Activated B cell treated with CpG ODN at 0.5 μM for 24 hours (primary cell): Measurements from ENCODE around the gene SEMA3A. TPM values are rescaled to one million over a fixed set of nuclear protein-coding genes. Genes with fewer than 3 reads are reported as not detected.

Source experiments
- ATAC-seq: fragments of 200-7000 bp; cut with Tn5 transposase; one replicate; pipeline ENCODE4 v1.10.0; 2021; ENCODE audit warnings: low read depth, mild to moderate bottlenecking, moderate library complexity
- CTCF ChIA-PET: fragments of 350-600 bp; sonication (Branson Sonifier 250); formaldehyde crosslinking; loops from one replicate; lab custom pipeline; 2021; ENCODE audit warnings: antibody characterized with exemption; lab: Charles Lee
- POLR2A ChIA-PET: fragments of 350-600 bp; sonication (Branson Sonifier 250); formaldehyde crosslinking; loops from one replicate; lab custom pipeline; 2021; ENCODE audit warnings: antibody characterized with exemption; lab: Charles Lee
- DNase-seq: peaks from one replicate; pipeline ENCODE4 v3.0.0; 2022
- H3K27ac Mint-ChIP-seq: one replicate; pipeline ENCODE4 v1.8.0; 2020; ENCODE audit warnings: mixed read lengths
- H3K27me3 Mint-ChIP-seq: one replicate; pipeline ENCODE4 v1.8.0; 2021; ENCODE audit warnings: mixed read lengths
- H3K36me3 Mint-ChIP-seq: one replicate; pipeline ENCODE4 v1.8.0; 2021; ENCODE audit warnings: low read depth, mixed read lengths
- H3K4me1 Mint-ChIP-seq: one replicate; pipeline ENCODE4 v1.8.0; 2021; ENCODE audit warnings: mixed read lengths
- H3K4me3 Mint-ChIP-seq: one replicate; pipeline ENCODE4 v1.8.0; 2020; ENCODE audit warnings: mild to moderate bottlenecking, mixed read lengths
- H3K9me3 Mint-ChIP-seq: one replicate; pipeline ENCODE4 v1.8.0; 2020; ENCODE audit warnings: mixed read lengths
- CTCF ChIP-seq: fragments of 200-600 bp; IDR thresholded peaks from one replicate; pipeline ENCODE4 v1.8.0; 2022; ENCODE audit warnings: antibody characterized with exemption, mild to moderate bottlenecking
- intact Hi-C: fragments of 100-400 bp; cut with micrococcal nuclease; formaldehyde crosslinking; loops from one replicate; pipeline ENCODE4 v1.15.1; 2024
- total RNA-seq: library from RNA; stranded (reverse); gene quantifications from 2 replicates; pipeline ENCODE4 v1.2.3, GENCODE V29; 2022

The SEMA3A gene
- total RNA-seq, 1 donor from 2014 or later, result not detected

GRCh38 chr7:83921271-83921940 is 273.2 kb downstream of the SEMA3A start:
- intact Hi-C loops, result no loop called here
- DNase-seq (no peak), ATAC-seq (no peak)
- ChIA-PET CTCF (no interaction called here), POLR2A (no interaction called here)
- Mint-ChIP-seq H3K27ac (no peak overlapping the region), H3K27me3 (no peaks in the 10 kb centered on the region), H3K4me1 (no peaks in the 10 kb centered on the region), H3K4me3 (no peak overlapping the region), H3K36me3 (no peaks in the 10 kb centered on the region), H3K9me3 (no peaks in the 10 kb centered on the region)
- no peak for TF ChIP-seq CTCF

DNA sequence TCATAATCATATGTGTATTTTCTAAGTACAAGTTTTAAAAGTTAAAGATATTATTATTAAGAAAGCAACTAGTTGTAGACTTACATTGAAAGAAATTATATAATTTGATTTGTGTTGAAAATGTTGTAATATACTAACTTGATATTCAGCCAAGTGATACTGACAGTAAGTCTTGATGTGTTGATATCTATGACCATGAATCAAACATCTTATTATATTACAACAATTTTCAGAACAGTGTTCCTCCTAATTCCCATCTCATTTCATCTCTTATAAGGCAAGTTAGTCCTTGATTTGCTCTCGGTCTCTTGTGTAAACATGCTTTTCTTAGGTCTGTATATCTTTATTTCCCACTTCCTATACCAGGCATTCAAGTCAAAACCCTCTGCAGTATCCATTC is 276.4 kb downstream of the SEMA3A start:
- Mint-ChIP-seq H3K4me3 (no peak overlapping the region), H3K27ac (no peak overlapping the region), H3K4me1 (no peaks in the 10 kb centered on the region), H3K9me3 (peaks cover 2% of the 10 kb centered on the region), H3K36me3 (no peaks in the 10 kb centered on the region), H3K27me3 (no peaks in the 10 kb centered on the region)
- ATAC-seq (no peak), DNase-seq (no peak)
- no peak for TF ChIP-seq CTCF
- ChIA-PET POLR2A (no interaction called here), CTCF (no interaction called here)
- intact Hi-C loops, result no loop called here

DNA sequence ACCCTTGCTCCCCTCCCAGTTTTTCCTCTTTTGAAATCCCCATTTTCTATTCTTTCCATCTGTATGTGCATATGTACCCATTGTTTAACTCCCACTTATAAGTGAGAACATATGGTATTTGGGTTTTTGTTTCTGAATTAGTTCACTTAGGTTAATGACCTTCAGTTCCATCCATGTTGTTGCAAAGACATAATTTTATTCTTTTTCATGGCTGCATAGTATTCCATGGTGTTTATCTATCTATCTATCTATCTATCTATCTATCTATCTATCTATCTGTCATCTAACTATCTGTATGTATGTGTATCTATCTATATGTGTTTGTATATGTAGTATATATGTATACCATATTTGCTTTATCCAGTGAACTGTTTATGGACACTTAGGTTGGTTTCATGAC is 281.4 kb downstream of the SEMA3A start:
- no peak overlapping the region for H3K27ac Mint-ChIP-seq
- no peaks in the 10 kb centered on the region for H3K36me3 Mint-ChIP-seq
- intact Hi-C loops, result no loop called here
- ATAC-seq (no peak), DNase-seq (no peak)
- ChIA-PET CTCF (no interaction called here), POLR2A (no interaction called here)
- no peaks in the 10 kb centered on the region for H3K4me1 Mint-ChIP-seq
- no peak for TF ChIP-seq CTCF
- H3K4me3 Mint-ChIP-seq, result no peak overlapping the region
- H3K9me3 Mint-ChIP-seq, result peaks cover 4% of the 10 kb centered on the region
- H3K27me3 Mint-ChIP-seq, result no peaks in the 10 kb centered on the region

GRCh38 chr7:83908526-83908925 is 286.1 kb downstream of the SEMA3A start:
- Mint-ChIP-seq H3K27me3 (no peaks in the 10 kb centered on the region), H3K36me3 (no peaks in the 10 kb centered on the region), H3K4me3 (no peak overlapping the region), H3K9me3 (peaks cover 4% of the 10 kb centered on the region), H3K27ac (no peak overlapping the region), H3K4me1 (no peaks in the 10 kb centered on the region)
- ChIA-PET CTCF (no interaction called here), POLR2A (no interaction called here)
- TF ChIP-seq CTCF, result no peak
- ATAC-seq, result no peak
- DNase-seq, result no peak
- intact Hi-C loops, result no loop called here
